Measurements from ENCODE around the gene SST.

Gene SST

GRCh38 chr3:187669675-187670504, at the start of gene SST:
TSS of gene SST (minus strand) at chr3:187670394. CDS start at chr3:187670291, 103 bp downstream.
- no peak for DNase-seq

DNA sequence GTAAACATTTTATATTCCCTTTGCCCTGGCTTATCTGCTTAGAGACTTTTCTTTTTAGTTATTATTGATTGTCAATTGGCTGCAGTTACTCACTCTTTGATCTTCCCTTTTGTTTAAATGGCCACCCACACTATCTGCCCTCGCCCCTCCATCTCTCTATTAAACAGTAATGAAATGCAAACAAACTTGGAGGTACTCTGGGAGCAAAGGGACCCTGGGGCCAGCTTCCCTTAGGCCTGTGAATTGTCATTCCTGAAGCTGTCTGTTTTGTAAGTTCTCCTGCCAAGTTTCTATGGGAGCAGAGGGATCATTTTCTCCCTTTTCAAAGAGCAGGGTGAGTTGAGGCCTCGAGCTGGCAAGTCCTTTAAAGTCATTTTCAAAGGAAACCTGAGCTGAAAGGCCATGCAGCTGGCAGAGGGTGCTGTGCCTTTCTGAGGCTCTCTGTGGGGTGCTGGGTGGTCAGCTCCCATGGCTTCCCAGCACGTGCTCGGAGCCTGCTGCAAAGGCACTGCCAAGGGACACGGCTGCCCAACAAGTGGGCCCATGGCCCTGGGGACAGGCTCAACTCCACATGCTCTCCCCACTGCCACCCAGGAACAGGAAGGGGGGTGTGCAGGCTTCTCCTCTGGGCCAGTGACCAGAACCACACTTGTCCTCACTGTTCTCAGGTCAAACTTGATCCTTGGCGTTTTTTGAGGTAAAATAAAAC, 49.6 kb upstream of the SST start:
- DNase-seq, result no peak

DNA sequence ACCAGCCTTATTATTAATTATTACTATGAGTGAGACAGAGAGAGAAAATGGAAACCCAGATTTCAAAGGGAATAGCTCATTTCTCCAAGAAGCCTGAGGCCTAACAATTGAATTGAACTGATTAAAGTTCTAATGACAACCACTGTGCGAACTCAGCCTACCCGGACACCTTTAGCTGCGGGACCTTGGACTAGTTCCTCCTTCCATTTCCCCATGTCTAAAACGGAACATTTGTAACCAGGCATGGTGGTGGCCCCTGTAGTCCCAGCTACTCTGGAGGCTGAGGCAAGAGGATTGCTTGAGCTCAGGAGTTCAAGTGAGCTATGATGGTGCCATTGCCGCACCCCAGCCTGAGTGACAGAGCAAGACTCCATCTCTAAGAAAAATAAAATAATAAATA, 48.6 kb upstream of the SST start:
- DNase-seq, result no peak

- DNase-seq, result no peak
Measured at GRCh38 chr3:187717572-187717971, 47.4 kb upstream of the SST start.

DNA sequence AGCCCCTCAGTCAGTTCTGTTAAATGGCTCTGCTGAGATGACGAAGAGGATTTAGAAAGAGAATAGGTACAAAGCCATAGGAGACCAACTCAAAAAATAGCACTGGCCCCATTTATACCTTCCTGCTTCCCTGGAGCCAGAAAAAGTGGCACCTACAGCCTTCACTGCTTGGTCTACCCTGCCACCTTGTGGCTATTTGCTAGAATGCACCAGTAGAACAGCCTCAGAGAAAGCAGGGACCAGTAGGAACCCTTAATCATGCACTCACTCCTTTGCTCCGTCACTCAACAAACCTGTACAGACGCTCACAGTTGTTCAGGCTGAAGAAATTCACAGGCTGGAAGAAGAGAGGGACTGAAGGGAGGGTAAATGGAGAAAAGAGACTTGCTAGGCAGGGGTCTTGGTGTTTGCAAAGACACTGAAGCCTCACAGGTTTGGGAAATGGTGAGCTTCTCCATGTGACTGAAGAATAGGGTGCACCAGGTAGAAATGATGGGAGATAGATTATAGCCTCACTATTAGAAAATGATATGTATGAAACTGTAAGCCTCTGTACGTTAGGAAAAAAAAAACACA, 44.3 kb upstream of the SST start:
- peak; percentile 10 to 71 for DNase-seq

DNA sequence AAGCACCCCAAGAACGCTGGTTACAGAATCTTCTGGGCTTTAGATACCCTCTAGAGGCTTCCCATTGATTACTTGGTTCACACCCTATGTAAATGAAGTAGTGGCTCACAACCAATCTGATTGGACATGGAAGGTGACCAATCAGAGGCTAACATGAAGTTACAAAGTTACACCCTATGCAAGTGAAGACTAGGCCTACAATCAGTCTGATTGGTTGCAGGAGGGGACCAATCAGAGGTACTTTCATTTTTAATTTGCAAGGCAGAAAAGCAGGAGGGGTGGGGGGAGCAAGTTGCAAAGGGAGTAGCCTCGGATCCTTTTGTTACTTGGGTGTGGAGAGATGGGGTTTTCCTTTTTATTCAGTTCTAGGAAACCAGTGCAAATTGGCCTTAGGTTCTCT, 43.3 kb upstream of the SST start:
- no peak for DNase-seq

DNA sequence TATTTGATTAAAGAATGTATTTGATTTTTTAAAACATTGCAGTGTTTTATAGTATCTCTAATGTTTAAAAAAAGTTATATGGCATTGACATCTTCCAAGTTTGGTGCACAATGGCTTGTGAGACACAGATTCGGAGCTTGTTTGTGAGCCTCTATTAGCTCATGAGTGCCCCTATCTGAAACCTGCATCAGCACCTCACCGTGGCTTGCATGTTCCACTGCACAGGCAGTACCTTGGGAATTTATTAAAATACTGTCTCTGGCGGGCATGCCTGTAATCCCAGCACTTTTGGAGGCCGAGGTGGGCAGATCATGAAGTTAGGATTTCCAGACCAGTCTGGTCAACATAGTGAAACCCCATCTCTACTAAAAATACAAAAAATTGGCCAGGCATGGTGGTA, 39.0 kb upstream of the SST start:
- DNase-seq, result no peak

GRCh38 chr3:187708696-187709095, 38.5 kb upstream of the SST start:
- no peak for DNase-seq

- no peak for DNase-seq
Measured at GRCh38 chr3:187706971-187707370, 36.8 kb upstream of the SST start.

DNA sequence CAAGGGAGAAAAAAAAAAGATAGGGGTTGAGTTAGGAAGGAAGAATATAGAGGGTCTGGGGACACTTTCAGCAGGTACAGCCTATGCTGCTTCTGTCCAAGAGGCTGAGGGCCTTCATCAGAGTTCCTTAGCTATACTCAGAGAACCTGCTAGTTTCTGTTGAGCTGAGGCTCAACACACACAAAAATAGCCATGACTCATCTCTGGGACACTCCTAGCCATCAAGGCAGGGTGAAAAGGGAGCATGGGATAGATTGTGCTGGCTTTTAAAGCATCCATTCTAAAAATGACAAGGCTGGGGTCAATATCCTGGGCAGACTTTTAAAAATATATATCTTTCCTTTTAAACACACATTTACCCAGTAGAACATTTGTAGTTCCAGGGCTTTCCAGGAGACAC, 35.0 kb upstream of the SST start:
- DNase-seq, result no peak

- no peak for DNase-seq
Measured at GRCh38 chr3:187702507-187703033, 32.4 kb upstream of the SST start, which contains the start of gene RTP2. TSS of gene RTP2 (minus strand) at chr3:187702557. CDS start at chr3:187702128, 429 bp downstream.

DNA sequence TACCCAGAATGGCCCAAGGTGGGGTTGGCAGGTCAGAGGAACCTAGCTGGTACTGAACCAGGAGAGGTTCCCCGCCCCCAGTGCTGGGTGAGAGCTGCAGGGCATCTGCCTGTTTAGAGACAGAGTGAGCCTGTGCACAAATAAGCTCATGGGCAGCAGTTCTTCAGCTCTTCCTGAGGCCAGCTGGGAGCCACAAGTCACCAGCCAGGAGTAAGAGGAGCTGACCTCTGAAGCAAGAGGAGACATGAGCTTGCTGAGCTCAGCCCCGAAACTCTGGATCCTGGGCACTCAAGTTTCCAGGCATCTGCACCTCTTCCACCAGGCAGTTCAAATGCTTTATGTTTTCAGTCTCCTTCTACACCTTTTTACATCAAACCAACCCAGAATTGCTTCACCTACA, 30.1 kb upstream of the SST start:
- DNase-seq, result no peak

GRCh38 chr3:187698499-187699399, 28.6 kb upstream of the SST start:
- no peak for DNase-seq

DNA sequence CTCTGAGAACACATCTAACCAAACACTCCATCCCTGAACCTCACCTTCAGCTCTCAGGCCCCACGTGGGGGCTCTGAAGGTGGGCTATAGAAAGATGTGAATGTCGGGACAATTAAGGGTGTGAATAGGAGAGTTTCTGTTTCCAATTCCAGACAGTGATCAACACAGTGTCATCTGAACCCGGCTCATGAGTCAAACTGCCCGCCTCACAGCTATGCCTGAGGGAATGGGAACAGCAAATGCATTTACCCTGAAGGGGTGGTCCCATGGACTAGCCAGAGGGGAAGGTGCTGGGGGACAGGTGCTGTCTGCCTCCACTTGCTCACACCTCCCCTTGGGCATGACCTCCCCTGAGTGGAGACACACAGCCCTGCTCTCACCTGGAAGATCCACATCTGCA, 25.8 kb upstream of the SST start:
- DNase-seq, result no peak

DNA sequence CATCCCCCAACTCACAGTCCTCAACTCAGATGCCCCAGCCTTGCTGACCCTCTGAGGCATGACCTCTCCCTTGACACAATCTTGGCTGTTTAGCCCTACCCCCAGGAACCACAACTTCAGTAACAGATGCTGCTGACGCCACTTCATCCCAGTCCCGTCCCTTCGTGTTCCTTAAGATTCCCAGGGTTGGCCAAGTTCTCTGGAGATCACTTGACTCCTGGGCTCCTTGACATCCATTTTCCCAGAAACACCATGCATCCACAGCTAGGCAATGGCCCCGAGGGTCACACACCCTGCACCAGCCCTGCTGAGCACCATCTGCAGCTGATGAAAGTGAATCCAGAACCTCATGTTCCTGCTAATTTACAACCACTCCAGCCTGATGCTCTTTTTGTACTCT, 25.3 kb upstream of the SST start:
- no peak for DNase-seq

DNA sequence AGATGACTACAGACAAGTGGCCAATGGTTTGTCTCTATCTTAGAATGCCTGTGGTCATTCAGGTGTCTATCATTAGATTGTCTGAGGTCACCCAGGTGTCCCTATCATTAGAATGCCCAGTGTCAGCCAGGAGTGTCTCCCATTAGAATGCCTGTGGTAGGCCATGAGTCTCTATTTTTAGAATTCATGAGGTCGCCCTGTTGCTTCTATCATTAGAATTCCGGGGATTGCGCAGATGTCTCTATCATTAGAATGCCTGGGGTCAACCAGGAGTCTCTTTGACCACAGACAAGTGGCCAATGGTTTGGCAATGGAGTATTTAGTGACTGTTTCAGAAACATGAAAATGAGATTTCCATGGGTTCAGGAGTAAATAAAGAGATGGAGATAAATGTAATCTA, 24.6 kb upstream of the SST start:
- no peak for DNase-seq

GRCh38 chr3:187693431-187693830, 23.2 kb upstream of the SST start:
- no peak for DNase-seq

DNA sequence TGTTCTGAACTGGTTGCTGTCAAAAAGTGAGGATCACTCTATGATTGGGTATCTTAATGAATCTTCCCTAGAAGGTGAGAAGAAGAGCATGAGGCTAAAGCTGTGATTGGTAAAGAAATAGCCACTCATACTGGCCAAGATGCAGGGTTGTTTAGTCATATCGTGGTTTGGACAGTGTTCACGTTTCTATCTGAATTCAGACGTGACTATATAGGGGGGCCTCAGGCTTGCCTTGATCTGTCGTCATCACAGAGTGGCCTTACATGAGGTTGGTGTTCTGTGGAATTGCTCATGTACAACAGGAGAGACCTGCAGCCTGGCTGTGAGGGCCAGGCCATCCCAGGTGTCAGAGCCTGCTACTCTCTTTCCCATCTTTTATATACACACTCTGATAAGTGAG, 19.8 kb upstream of the SST start:
- DNase-seq, result no peak

DNA sequence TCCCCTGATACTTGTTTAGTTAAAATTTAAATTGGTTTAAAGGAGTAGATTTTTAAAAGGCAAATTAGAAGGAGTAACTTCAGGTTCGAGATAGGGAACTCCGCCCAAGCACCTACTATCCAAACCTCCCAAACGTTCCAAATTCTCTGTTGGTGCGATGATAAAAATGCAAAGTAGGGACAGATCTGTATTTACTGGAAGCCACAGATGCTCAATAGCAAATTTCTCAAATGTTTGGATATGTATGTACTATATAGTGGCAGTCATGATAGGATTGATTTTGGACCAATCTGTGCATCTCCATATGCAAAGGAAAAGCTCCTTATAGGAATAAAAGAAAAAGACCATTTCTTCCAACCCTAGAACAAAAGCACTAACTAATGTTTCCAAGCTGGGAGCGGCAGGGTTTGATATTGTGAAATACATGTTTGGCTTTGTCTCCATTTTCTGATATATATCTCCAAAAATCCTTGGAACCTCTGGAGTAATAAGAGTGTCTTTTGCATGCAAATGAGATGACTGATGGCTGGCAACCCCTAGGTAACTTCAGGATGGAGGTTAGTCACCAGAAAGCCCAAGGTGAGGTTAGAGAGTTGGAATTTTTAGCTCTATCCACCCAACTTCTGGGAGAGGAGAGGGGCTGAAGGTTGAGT, 16.6 kb upstream of the SST start:
- no peak for DNase-seq

- no peak for DNase-seq
Measured at GRCh38 chr3:187685948-187686347, 15.8 kb upstream of the SST start.

DNA sequence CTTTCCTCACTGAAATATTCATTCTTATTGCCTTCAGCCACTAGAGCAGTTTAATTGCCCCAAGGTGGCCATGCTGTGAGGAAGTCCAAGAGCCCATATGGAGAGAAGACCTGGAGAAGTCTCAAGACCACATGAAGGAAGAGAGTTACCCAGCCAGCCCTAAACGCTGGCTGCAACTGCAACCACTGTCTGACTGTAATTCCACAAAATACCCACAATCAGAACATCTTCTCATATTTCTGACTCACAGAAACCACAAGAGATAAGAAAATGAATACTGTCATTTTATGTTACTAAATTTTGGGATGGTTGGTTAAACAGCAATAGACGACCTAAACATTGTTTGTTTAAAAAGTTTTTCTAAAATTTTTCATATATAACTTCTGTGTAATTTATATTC, 14.7 kb upstream of the SST start:
- no peak for DNase-seq

- DNase-seq, result no peak
Measured at GRCh38 chr3:187684444-187684843, 14.2 kb upstream of the SST start.
